Bronchial epithelial cell (primary cell): ENCODE results near the gene SLC26A6. TPM values are rescaled to one million over a fixed set of nuclear protein-coding genes. Genes with fewer than 3 reads are reported as not detected.
A peak's percentile ranks its signal among the peaks of the same experiment; 100 is the strongest.

ENCODE experiments used
- DNase-seq: peaks from one replicate; pipeline ENCODE4 v3.0.0-alpha.2; 2010; ENCODE audit warnings: low read depth
- FAIRE-seq: peaks from 2 replicates; lab custom pipeline; 2011; peaks lifted over from hg19 to GRCh38; lab: Jason Lieb, UNC
- H3K27me3 ChIP-seq: 2 replicates; pipeline ENCODE4 v1.5.1; 2011; ENCODE audit warnings: low read length; ENCODE audit not compliant: control insufficient read depth, insufficient read depth
- H3K36me3 ChIP-seq: 2 replicates; pipeline ENCODE4 v1.5.1; 2011; ENCODE audit warnings: low read length; ENCODE audit not compliant: control insufficient read depth, insufficient read depth
- H3K4me3 ChIP-seq: 2 replicates; pipeline ENCODE4 v1.5.1; 2011; ENCODE audit warnings: mild to moderate bottlenecking, low read depth, low read length, control low read depth
- total RNA-seq: library from RNA; depleted of rRNA; stranded (reverse); fragments of >200 nt; gene quantifications from 2 replicates; pipeline ENCODE4 v1.2.1, GENCODE V29; 2014
- TF ChIP-seq, protein P1 (sequence below): IDR thresholded peaks from 2 replicates; pipeline ENCODE4 v1.5.1; 2011; ENCODE audit warnings: mild to moderate bottlenecking, moderate library complexity, low read length, control low read depth, inconsistent platforms; ENCODE audit not compliant: insufficient read depth, severe bottlenecking

SLC26A6 gene
- total RNA-seq, 1 donor from 2014 or later = 45.8 TPM

DNA sequence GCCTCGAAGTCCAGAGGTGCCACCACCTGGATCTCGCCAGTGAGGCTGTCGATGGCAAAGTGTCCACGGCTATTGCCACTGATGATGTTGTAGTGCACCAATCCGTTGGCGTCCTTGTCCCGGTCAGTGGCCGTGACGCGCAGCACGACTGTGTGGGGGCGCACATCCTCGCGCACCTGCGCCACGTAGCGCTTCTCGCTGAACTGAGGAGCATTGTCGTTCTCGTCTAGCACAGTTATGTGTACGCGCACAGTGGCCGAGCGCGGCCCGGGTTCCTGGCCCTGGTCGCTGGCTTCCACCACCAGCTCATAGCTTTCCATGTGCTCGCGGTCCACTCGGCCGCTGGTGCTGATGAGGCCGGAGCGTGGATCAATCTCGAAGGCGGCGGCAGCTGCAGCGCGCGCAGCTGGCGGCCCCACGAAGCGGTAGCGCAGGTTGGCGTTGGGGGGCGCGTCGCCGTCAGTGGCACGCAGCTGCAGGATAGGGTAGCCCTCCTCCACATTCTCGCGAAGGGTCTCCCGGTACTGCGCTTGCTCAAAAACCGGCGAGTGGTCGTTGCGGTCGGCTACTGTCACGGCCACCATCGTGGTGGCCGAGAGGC is 25.6 kb upstream of the SLC26A6 start:
- no peaks in the 10 kb centered on the region for H3K27me3 ChIP-seq
- H3K36me3 ChIP-seq = no peaks in the 10 kb centered on the region
- H3K4me3 ChIP-seq = no peak overlapping the region
- no peak for FAIRE-seq
- DNase-seq = no peak
- TF ChIP-seq, protein P1, sequence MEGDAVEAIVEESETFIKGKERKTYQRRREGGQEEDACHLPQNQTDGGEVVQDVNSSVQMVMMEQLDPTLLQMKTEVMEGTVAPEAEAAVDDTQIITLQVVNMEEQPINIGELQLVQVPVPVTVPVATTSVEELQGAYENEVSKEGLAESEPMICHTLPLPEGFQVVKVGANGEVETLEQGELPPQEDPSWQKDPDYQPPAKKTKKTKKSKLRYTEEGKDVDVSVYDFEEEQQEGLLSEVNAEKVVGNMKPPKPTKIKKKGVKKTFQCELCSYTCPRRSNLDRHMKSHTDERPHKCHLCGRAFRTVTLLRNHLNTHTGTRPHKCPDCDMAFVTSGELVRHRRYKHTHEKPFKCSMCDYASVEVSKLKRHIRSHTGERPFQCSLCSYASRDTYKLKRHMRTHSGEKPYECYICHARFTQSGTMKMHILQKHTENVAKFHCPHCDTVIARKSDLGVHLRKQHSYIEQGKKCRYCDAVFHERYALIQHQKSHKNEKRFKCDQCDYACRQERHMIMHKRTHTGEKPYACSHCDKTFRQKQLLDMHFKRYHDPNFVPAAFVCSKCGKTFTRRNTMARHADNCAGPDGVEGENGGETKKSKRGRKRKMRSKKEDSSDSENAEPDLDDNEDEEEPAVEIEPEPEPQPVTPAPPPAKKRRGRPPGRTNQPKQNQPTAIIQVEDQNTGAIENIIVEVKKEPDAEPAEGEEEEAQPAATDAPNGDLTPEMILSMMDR = no peak

DNA sequence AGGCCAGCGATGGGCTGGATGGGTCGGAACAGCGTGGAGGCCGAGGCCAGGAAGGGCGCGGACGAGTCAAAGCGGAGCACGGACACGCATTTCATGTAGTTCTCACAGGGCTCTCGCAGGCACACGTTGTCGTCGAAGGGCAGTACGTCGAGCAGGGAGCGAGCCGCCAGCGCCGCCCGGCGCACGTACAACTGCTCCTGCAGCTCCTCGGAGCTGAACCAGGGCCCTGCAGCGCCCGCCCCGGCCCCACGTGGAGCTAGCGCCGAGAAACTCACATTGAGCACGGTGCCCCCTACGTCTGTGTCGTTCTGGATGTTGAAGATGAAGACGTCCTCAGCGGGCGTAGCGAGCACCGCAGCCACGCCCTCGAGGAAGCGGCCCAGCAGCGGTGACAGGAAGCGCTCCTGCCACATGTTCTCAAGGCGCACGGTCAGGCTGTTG is 21.6 kb upstream of the SLC26A6 start:
- no peak for FAIRE-seq
- no peak for DNase-seq
- TF ChIP-seq, protein P1 = no peak
- Histone ChIP-seq H3K36me3 (no peaks in the 10 kb centered on the region), H3K27me3 (no peaks in the 10 kb centered on the region), H3K4me3 (peak overlapping the region; percentile 46)

DNA sequence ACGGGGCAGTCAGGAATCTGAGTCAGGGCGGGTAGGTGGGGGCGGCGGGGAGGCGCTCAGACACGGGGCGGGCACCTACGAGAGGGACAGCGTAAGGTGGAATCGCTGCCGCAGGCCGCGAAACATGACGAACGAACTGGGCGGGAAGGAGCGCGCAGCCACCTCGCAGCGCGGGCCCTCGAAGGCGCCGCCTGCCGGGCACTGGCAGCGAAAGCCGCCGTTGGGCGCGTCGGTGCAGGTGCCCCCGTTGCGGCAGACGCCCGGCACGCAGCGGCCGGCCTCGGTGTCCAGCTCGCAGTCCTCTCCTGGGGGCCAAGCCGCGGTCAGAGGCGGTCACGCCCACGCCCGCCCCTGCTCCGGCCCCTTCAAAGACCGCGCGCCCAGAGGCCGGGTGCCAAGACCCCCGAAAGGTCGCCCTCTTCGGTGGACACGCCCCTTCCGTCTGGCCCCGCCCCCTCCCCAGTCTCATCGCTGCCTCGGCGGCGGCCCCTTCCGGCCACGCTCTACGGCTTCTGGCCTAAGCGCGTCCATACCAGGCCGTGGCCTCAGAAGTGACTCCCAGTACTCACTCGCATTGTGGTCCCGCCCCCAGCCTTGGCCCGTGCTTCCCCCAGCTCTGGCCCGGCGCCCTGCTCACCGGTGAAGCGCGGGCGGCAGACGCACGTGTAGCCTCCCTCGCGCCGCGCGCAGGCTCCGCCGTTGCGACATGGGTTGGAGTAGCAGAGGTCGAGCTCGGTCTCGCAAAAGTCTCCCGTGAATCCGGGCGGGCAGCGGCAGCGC is 21.0 kb upstream of the SLC26A6 start:
- H3K27me3 ChIP-seq = no peaks in the 10 kb centered on the region
- DNase-seq = peak; percentile 84
- H3K4me3 ChIP-seq = peak overlapping the region; percentile 46
- TF ChIP-seq, protein P1 = peak; percentile 86
- no peaks in the 10 kb centered on the region for H3K36me3 ChIP-seq
- no peak for FAIRE-seq

GRCh38 chr3:48655606-48656005 is 20.3 kb upstream of the SLC26A6 start:
- TF ChIP-seq, protein P1 = no peak
- no peaks in the 10 kb centered on the region for H3K36me3 ChIP-seq

DNA sequence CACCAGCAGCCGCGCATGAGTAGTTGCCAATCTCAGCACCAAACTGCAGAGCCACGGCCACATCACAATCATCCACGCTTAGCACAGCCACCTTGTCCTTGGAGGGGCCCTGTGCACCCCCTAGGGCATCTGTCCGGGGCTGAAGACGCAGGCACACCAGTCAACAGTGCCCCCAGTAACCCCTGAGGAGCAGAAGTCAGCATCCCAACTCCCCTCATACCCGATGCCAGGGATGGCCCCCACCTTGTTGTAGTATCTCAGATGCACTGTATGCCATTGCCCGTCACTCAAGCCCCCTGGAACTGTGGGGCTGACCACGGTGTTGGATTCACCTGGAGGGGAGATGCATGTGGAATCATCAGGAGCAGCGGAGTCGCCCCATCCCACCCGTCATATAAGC is 19.8 kb upstream of the SLC26A6 start:
- Histone ChIP-seq H3K4me3 (no peak overlapping the region), H3K27me3 (no peaks in the 10 kb centered on the region), H3K36me3 (no peaks in the 10 kb centered on the region)
- FAIRE-seq (no peak), DNase-seq (no peak)
- TF ChIP-seq, protein P1 = no peak

More at GRCh38 chr3:48655606-48656005, 20.3 kb upstream of the SLC26A6 start:
- FAIRE-seq (no peak), DNase-seq (no peak)
- no peaks in the 10 kb centered on the region for H3K27me3 ChIP-seq
- peak overlapping the region; percentile 46 for H3K4me3 ChIP-seq
